ENCODE results near the gene TNFAIP8L1.

The TNFAIP8L1 gene

DNA sequence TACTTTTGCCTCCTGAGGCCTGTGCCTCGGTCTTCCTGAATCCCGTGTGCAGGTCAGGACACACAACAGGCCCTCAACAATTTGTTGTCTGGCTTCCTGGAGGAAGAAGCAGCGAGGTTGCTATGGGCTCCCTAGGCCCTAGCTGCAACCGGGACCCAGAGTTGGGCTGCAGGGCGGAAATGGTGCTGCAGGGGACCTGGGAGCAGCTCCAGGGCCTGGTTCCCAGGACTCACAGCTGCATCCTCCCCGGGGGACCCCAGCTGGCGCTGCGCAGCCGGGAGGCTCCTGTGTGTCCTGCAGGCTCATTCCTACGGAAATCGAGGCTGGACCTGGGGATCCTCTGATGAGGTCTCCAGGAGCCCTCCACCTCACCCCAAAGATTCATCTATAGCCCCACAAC lies 999 bp upstream of the TNFAIP8L1 start:
- FAIRE-seq = no peak
- TF ChIP-seq CTCF (IDR thresholded peaks at IDR 0.05; ENCODE audit: insufficient read depth, missing control alignments) = no peak
- DNase-seq (ENCODE audit: insufficient read length, low spot score) = no peak

- no peak for FAIRE-seq
- no peak for DNase-seq (ENCODE audit: insufficient read length, low spot score)
- TF ChIP-seq CTCF (IDR thresholded peaks at IDR 0.05; ENCODE audit: insufficient read depth, missing control alignments) = no peak
Measured at GRCh38 chr19:4639531-4640246, 373 bp downstream of the TNFAIP8L1 start.

- no peak for TF ChIP-seq CTCF (IDR thresholded peaks at IDR 0.05; ENCODE audit: insufficient read depth, missing control alignments)
- DNase-seq (ENCODE audit: insufficient read length, low spot score) (no peak), FAIRE-seq (no peak)
Measured at GRCh38 chr19:4640247-4641000, 1.1 kb downstream of the TNFAIP8L1 start.

DNA sequence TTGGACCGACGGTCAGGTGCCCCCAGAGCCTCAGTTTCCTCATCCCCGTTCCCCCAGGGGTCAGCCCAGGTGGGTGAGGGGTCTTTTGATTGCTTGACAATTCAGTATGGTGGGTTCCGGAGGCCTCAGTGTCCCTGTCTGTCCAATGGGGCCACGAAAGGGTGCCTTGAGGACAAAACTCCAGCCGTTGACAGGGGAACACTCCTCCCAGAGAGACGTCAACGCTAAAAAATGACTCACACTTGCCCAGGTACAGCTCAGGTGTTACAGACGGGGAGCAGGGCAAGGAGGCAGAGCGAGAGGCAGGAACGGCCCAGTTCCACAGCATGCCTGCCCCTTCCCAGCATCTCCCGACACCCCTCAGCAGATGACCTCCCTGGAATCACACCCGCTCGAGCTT lies 1.8 kb downstream of the TNFAIP8L1 start:
- FAIRE-seq (no peak), DNase-seq (ENCODE audit: insufficient read length, low spot score) (no peak)
- no peak for TF ChIP-seq CTCF (IDR thresholded peaks at IDR 0.05; ENCODE audit: insufficient read depth, missing control alignments)

GRCh38 chr19:4642625-4643024 lies 3.3 kb downstream of the TNFAIP8L1 start:
- DNase-seq (ENCODE audit: insufficient read length, low spot score) (no peak), FAIRE-seq (no peak)
- no peak for TF ChIP-seq CTCF (IDR thresholded peaks at IDR 0.05; ENCODE audit: insufficient read depth, missing control alignments)

- FAIRE-seq = no peak
- no peak for DNase-seq (ENCODE audit: insufficient read length, low spot score)
- no peak for TF ChIP-seq CTCF (IDR thresholded peaks at IDR 0.05; ENCODE audit: insufficient read depth, missing control alignments)
Measured at GRCh38 chr19:4645718-4646117, 6.4 kb downstream of the TNFAIP8L1 start.
